Erythroblast (primary cell): ENCODE data around the gene IRF3.

Experiments used
- GATA1 ChIP-seq: IDR thresholded peaks from 2 replicates; pipeline ENCODE4 v1.6.1; 2011; ENCODE audit warnings: low read depth, mild to moderate bottlenecking, control low read depth, low read length, moderate library complexity
- POLR2A ChIP-seq: IDR thresholded peaks from 2 replicates; pipeline ENCODE4 v1.6.1; 2011; ENCODE audit warnings: mild to moderate bottlenecking, low read length

DNA sequence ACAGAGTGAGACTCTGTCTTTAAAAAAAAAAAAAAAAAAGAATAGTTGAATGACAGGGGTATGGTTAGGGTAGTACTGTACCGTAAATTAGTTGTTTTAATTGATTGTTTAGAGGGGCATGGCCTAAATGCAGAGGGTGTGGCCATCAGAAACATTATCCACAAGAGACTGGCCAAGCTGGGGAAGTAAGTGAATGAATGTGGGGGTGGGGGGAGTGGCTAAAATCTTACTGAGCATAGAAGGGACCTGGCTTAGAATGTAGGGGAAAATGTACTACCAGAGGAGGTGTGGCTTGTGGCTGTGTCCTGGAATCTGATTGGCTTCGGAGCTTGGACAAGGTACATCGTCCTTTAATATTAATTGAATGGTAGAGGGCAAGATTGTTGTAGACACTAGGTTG lies 3.9 kb upstream of the IRF3 start:
- TF ChIP-seq POLR2A (no peak), GATA1 (no peak)
